NCI-H748 treated with DMSO at 0.1 percent for 48 hours (cell line): Measurements from ENCODE around the gene SLC26A3.

Experiments used
- DNase-seq: peaks from one replicate; lab custom pipeline; 2025; lab: John Stamatoyannopoulos, UW

SLC26A3 gene

GRCh38 chr7:107816011-107816566, 13.1 kb upstream of the SLC26A3 start:
- DNase-seq = no peak

- DNase-seq = no peak
These were observed 12.3 kb upstream of the SLC26A3 start for GRCh38 chr7:107815254-107815882.

GRCh38 chr7:107813524-107813923, 10.5 kb upstream of the SLC26A3 start:
- DNase-seq = no peak

- DNase-seq = no peak
These were observed 8.9 kb upstream of the SLC26A3 start for GRCh38 chr7:107811934-107812333.

- no peak for DNase-seq
These were observed 7.6 kb upstream of the SLC26A3 start for GRCh38 chr7:107810626-107811025.

- no peak for DNase-seq
These were observed 6.2 kb upstream of the SLC26A3 start for GRCh38 chr7:107809179-107809578.

- no peak for DNase-seq
These were observed 3.3 kb downstream of the SLC26A3 start for GRCh38 chr7:107799647-107800264.

GRCh38 chr7:107792364-107792763, 10.7 kb downstream of the SLC26A3 start:
- DNase-seq = no peak

GRCh38 chr7:107789647-107790046, 13.4 kb downstream of the SLC26A3 start:
- no peak for DNase-seq

GRCh38 chr7:107788662-107789061, 14.4 kb downstream of the SLC26A3 start:
- DNase-seq = no peak

- no peak for DNase-seq
These were observed 14.8 kb downstream of the SLC26A3 start for GRCh38 chr7:107788216-107788615.

- DNase-seq = no peak
These were observed 17.1 kb downstream of the SLC26A3 start for GRCh38 chr7:107785926-107786325.

- no peak for DNase-seq
These were observed 17.9 kb downstream of the SLC26A3 start for GRCh38 chr7:107785170-107785569.

GRCh38 chr7:107783648-107784047, 19.4 kb downstream of the SLC26A3 start:
- no peak for DNase-seq

- DNase-seq = no peak
These were observed 20.6 kb downstream of the SLC26A3 start for GRCh38 chr7:107782374-107782773.

- no peak for DNase-seq
These were observed 23.4 kb downstream of the SLC26A3 start for GRCh38 chr7:107779647-107780099.

- no peak for DNase-seq
These were observed 24.7 kb downstream of the SLC26A3 start for GRCh38 chr7:107778283-107778682.

- DNase-seq = no peak
These were observed 25.3 kb downstream of the SLC26A3 start for GRCh38 chr7:107777702-107778101.

- no peak for DNase-seq
These were observed 30.0 kb downstream of the SLC26A3 start for GRCh38 chr7:107773027-107773426.

GRCh38 chr7:107768263-107768662, 34.8 kb downstream of the SLC26A3 start:
- no peak for DNase-seq

GRCh38 chr7:107767391-107767790, 35.6 kb downstream of the SLC26A3 start:
- DNase-seq = no peak

GRCh38 chr7:107758667-107759066, 44.4 kb downstream of the SLC26A3 start:
- no peak for DNase-seq

- no peak for DNase-seq
These were observed 48.4 kb downstream of the SLC26A3 start for GRCh38 chr7:107754642-107755041.

GRCh38 chr7:107751113-107751512, 51.9 kb downstream of the SLC26A3 start:
- no peak for DNase-seq
